AG04450 (cell line): ENCODE data around the gene CCKAR. TPM values are rescaled to one million over a fixed set of nuclear protein-coding genes. Genes with fewer than 3 reads are reported as not detected.

Experiments used
- CTCF ChIA-PET: fragments of 300-600, 350-600 bp; formaldehyde crosslinking; extraction: SDS; loops from one replicate; lab custom pipeline; 2022; ENCODE audit warnings: antibody characterized with exemption, inconsistent platforms; lab: Charles Lee
- POLR2A ChIA-PET: fragments of 350-600 bp; formaldehyde crosslinking; extraction: SDS; loops from one replicate; lab custom pipeline; 2021; ENCODE audit warnings: antibody characterized with exemption, inconsistent platforms; lab: Yijun Ruan, JAX
- DNase-seq: peaks from one replicate; pipeline ENCODE4 v3.0.0-alpha.2; 2011; ENCODE audit warnings: low read depth, low spot score
- H3K27ac ChIP-seq: one replicate; pipeline ENCODE4 v1.5.1; 2012; ENCODE audit warnings: low read depth, low read length, control low read depth
- H3K27me3 ChIP-seq: one replicate; pipeline ENCODE4 v1.6.0; 2012; ENCODE audit warnings: low read length; ENCODE audit not compliant: control insufficient read depth, insufficient read depth
- H3K4me3 ChIP-seq: 2 replicates; pipeline ENCODE4 v1.5.1; 2011; ENCODE audit warnings: mild to moderate bottlenecking, low read depth, low read length, control low read depth
- H3K9me3 ChIP-seq: 2 replicates; pipeline ENCODE4 v1.5.1; 2012; ENCODE audit warnings: low read length; ENCODE audit not compliant: control insufficient read depth, insufficient read depth
- CTCF ChIP-seq: IDR thresholded peaks from 2 replicates; pipeline ENCODE4 v1.5.1; 2011; ENCODE audit warnings: low read depth, low read length, control low read depth, inconsistent platforms
- polyA plus RNA-seq: library from polyadenylated mRNA; depleted of rRNA; stranded (reverse); fragments of >200 nt; gene quantifications from 2 replicates; pipeline ENCODE4 v1.2.3, GENCODE V29; 2011

The CCKAR gene
- polyA plus RNA-seq, 1 experiment: 0.10 TPM

- ChIA-PET CTCF (no interaction called here), POLR2A (no interaction called here)
- DNase-seq: no peak
- TF ChIP-seq CTCF: no peak
- no peak overlapping the region for H3K4me3 ChIP-seq
- peaks cover 3% of the 10 kb centered on the region; the same call in 1 of the 2 replicates for H3K9me3 ChIP-seq
- H3K27ac ChIP-seq: no peak overlapping the region
- H3K27me3 ChIP-seq: no peaks in the 10 kb centered on the region
Observed at GRCh38 chr4:26441102-26441501, 49.2 kb downstream of the CCKAR start.

GRCh38 chr4:26434030-26434639, 56.1 kb downstream of the CCKAR start:
- DNase-seq: no peak
- ChIA-PET CTCF (interaction anchor here (0.9 to 1.6 kb wide), 3 partner anchors 24 to 446 kb away, joined by 3 to 7 read pairs (median 4); no protein-coding TSS in a partner anchor), POLR2A (interaction anchor here (0.6 kb wide), 1 partner anchor 24 kb away, joined by 3 read pairs; no protein-coding TSS in a partner anchor)
- H3K27me3 ChIP-seq: no peaks in the 10 kb centered on the region
- no peak for TF ChIP-seq CTCF
- no peak overlapping the region for H3K4me3 ChIP-seq
- no peak overlapping the region for H3K27ac ChIP-seq
- H3K9me3 ChIP-seq: no peaks in the 10 kb centered on the region

- DNase-seq: no peak
- ChIA-PET POLR2A (interaction anchor here (0.6 kb wide), 1 partner anchor 25 kb away, joined by 3 read pairs; no protein-coding TSS in a partner anchor), CTCF (interaction anchor here (0.9 to 1.7 kb wide), 5 partner anchors 23 to 445 kb away, joined by 3 to 7 read pairs (median 4); no protein-coding TSS in a partner anchor)
- H3K9me3 ChIP-seq: no peaks in the 10 kb centered on the region
- H3K27ac ChIP-seq: no peak overlapping the region
- no peak overlapping the region for H3K4me3 ChIP-seq
- no peak for TF ChIP-seq CTCF
- H3K27me3 ChIP-seq: no peaks in the 10 kb centered on the region
Observed at GRCh38 chr4:26433556-26433955, 56.7 kb downstream of the CCKAR start.

- H3K27me3 ChIP-seq: no peaks in the 10 kb centered on the region
- H3K4me3 ChIP-seq: no peak overlapping the region
- no peak for TF ChIP-seq CTCF
- ChIA-PET CTCF (interaction anchor here (1.3 to 1.9 kb wide), 3 partner anchors 22 to 288 kb away, joined by 4 to 5 read pairs (median 4); no protein-coding TSS in a partner anchor), POLR2A (no interaction called here)
- DNase-seq: no peak
- no peak overlapping the region for H3K27ac ChIP-seq
- no peaks in the 10 kb centered on the region for H3K9me3 ChIP-seq
Observed at GRCh38 chr4:26432419-26432818, 57.9 kb downstream of the CCKAR start.
